Endometrium (tissue), 2 donors: ENCODE results near the gene FDX1.

ENCODE experiments used
- FAIRE-seq: peaks from 2 replicates; lab custom pipeline; 2012; peaks lifted over from hg19 to GRCh38; lab: Jason Lieb, UNC
- donor health status: control.
- donor health status: control.

The FDX1 gene

GRCh38 chr11:110512026-110512425, 82.3 kb downstream of the FDX1 start:
- FAIRE-seq, result no peak

GRCh38 chr11:110513259-110513801, 83.6 kb downstream of the FDX1 start:
- FAIRE-seq, result no peak

GRCh38 chr11:110513846-110514437, 84.2 kb downstream of the FDX1 start:
- no peak for FAIRE-seq
